PFSK-1 (cell line): ENCODE measurements around the gene RUBCN.

Experiments used
- POLR2AphosphoS5 ChIP-seq: IDR thresholded peaks from 2 replicates; pipeline ENCODE4 v1.6.1; 2012; ENCODE audit warnings: low read depth, mild to moderate bottlenecking, control low read depth, low read length, moderate library complexity
- REST ChIP-seq, 2 experiments: IDR thresholded peaks; 2 replicates each; pipeline versions ENCODE4 v1.6.1 to v1.8.0; 2011 to 2012; ENCODE audit warnings: low read depth in 2 of 2, low read length in 2 of 2, control low read depth in 1 of 2, inconsistent platforms in 1 of 2, mild to moderate bottlenecking in 1 of 2, moderate library complexity in 1 of 2; ENCODE audit not compliant: insufficient read depth in 1 of 2
- TAF1 ChIP-seq: IDR thresholded peaks from 2 replicates; pipeline ENCODE4 v1.6.1; 2012; ENCODE audit warnings: low read length, control low read depth, borderline replicate concordance; ENCODE audit not compliant: insufficient read depth

DNA sequence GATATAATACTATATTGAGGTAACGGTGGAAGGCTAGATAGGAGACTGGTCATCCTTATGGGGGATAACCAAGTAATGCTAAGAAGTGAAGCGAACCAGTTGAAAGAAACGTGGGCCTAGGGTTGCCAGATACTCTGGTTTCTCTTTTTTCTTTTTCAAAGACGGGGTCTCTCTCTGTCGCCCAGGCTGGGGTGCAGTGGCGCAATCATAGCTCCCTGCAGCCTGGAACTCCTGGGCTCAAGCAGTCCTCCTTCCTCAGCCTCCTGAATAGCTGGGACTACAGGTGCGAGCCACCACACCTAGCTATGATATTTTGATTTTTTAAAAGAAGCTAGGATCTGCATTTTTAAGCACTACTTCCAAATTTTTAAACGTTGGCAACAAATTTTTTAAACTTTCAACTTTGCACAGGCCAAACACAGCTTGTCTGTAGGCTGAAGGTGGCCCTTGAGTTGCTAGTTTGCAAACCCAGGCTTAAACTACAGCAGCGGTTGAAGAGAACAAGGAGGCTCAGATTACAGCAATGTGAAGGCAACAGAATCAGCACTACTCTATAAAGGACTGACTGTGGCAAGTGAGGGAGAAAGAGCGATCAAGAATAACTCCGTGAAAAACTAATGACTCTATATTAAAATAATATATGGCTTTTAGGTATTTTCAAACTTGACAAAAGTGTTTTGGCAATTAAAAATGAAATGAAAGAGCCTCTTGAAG lies 1.2 kb upstream of the RUBCN start:
- TF ChIP-seq TAF1 (no peak), POLR2AphosphoS5 (no peak), REST (IDR thresholded peaks at IDR 0.05; ENCODE audit: insufficient read depth in 1 of 2, low read depth in 2 of 2, low read length in 2 of 2) (no peak)
